ENCODE measurements around the gene FGF11. TPM values are rescaled to one million over a fixed set of nuclear protein-coding genes. Genes with fewer than 3 reads are reported as not detected.
A peak's percentile ranks its signal among the peaks of the same experiment; 100 is the strongest.

Gene FGF11
- total RNA-seq, 4 donors from 2014 or later = 1.6 to 2.4 (median 1.9) TPM; not detected in 1

- intact Hi-C loops (cut with DNase I; ENCODE audit: low total_unique reads) (no loop called here), in situ Hi-C loops (cut with MboI; ENCODE audit: low pct_ligation_motif_present in 1 of 4, low pct_unique_long_range_greater_than_20kb in 1 of 4, low sequenced_read_pairs in 3 of 4) (no loop called here)
- 88% methylated on average over 14 of the region's 14 CpGs; no CpG with 5 or more reads in 1 of the 2 donors for WGBS, 2 donors (ENCODE audit: low coverage in 1 of 2)
- DNase-seq = no peak
- Histone ChIP-seq H3K4me3 (no peak overlapping the region), H3K36me3 (no peaks in the 10 kb centered on the region), H3K4me1 (peaks cover 0 to 15% (median 8%) of the 10 kb centered on the region in 4 donors), H3K27ac (no peak overlapping the region), H3K9me3 (no peaks in the 10 kb centered on the region), H3K27me3 (no peaks in the 10 kb centered on the region)
- TF ChIP-seq EP300 (IDR thresholded peaks at IDR 0.05; ENCODE audit: low read depth) = no peak
- TF ChIP-seq POLR2A (IDR thresholded peaks at IDR 0.05) = no peak
- TF ChIP-seq POLR2AphosphoS5 (IDR thresholded peaks at IDR 0.05) = no peak
- no peak for TF ChIP-seq CTCF (IDR thresholded peaks at IDR 0.05)
These were observed 24.1 kb downstream of the FGF11 start for GRCh38 chr17:7463372-7463846.

DNA sequence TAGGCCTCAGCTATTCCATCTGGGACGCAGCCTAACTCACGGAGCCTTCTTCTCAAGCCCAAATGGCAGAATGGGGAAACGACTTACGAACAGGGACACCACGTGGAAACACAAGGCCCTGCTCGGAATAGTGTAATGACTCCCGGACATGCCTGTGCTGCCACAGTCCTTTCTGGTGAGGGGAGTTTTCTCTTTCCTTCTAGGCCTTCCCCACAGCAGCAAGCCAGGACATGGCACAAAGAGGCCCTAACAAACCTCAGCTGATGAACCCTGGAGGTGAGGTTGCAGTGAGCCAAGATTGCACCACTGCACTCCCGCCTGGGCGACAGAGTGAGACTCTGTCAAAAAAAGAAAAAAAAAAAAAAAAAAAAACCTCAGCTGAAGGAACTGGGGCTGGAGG lies 24.8 kb downstream of the FGF11 start:
- intact Hi-C loops (cut with DNase I; ENCODE audit: low total_unique reads) = no loop called here
- Histone ChIP-seq H3K27ac (no peak overlapping the region), H3K36me3 (no peaks in the 10 kb centered on the region), H3K9me3 (no peaks in the 10 kb centered on the region), H3K4me3 (no peak overlapping the region), H3K27me3 (no peaks in the 10 kb centered on the region), H3K4me1 (peaks cover 0 to 15% (median 8%) of the 10 kb centered on the region in 4 donors)
- TF ChIP-seq POLR2AphosphoS5 (IDR thresholded peaks at IDR 0.05) (no peak), EP300 (IDR thresholded peaks at IDR 0.05; ENCODE audit: low read depth) (no peak), CTCF (IDR thresholded peaks at IDR 0.05) (no peak), POLR2A (IDR thresholded peaks at IDR 0.05) (no peak)
- DNase-seq = no peak
- in situ Hi-C loops (cut with MboI; ENCODE audit: low pct_ligation_motif_present in 1 of 4, low pct_unique_long_range_greater_than_20kb in 1 of 4, low sequenced_read_pairs in 3 of 4) = no loop called here
- 98% methylated on average over 9 of the region's 9 CpGs; no CpG with 5 or more reads in 1 of the 2 donors for WGBS, 2 donors (ENCODE audit: low coverage in 1 of 2)

DNA sequence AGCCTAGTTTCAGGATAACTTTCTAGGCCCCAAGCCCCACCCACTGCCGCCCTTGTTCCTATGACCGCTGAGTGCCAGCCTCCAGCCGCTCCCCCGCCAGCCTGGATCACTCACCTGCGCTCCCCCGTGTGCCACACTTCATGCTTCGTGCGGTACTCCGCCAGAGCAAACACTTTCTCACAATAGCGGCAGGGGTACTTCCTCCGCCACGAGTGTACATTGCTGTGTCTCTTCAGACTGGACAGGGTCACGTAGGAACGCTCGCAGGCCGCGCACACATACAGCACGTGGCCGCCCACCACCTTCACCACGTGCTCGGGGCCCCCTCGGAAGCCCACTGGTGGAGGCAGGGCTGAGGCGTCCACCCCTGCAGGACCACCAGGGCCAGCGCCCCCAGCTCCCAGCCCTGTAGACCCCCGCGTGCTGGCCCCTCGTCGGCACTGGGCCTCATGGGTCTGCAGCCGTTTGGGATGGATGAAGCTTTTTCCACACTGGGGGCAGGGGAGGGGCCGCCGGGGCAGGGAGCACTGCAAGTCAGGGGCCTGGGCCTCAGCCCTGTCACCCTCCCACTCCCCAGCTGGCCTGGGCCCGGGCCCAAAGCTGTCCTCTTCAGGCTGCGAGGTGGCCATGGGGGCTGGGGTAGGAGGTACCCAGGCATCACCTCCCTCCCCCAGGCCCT lies 26.4 kb downstream of the FGF11 start:
- WGBS, 2 donors (ENCODE audit: low coverage in 1 of 2) = 89% methylated on average over 32 of the region's 33 CpGs; no CpG with 5 or more reads in 1 of the 2 donors
- H3K4me1 ChIP-seq = peaks cover 0 to 15% (median 8%) of the 10 kb centered on the region in 4 donors
- no peaks in the 10 kb centered on the region for H3K9me3 ChIP-seq
- DNase-seq = no peak
- no peaks in the 10 kb centered on the region for H3K27me3 ChIP-seq
- TF ChIP-seq EP300 (IDR thresholded peaks at IDR 0.05; ENCODE audit: low read depth) (no peak), POLR2AphosphoS5 (IDR thresholded peaks at IDR 0.05) (no peak), POLR2A (IDR thresholded peaks at IDR 0.05) (no peak), CTCF (IDR thresholded peaks at IDR 0.05) (no peak)
- peak overlapping the region in 3 of 4 donors; percentile 45 to 54 (median 53) for H3K27ac ChIP-seq
- no peak overlapping the region for H3K4me3 ChIP-seq
- intact Hi-C loops (cut with DNase I; ENCODE audit: low total_unique reads) = no loop called here
- H3K36me3 ChIP-seq = no peaks in the 10 kb centered on the region
- in situ Hi-C loops (cut with MboI; ENCODE audit: low pct_ligation_motif_present in 1 of 4, low pct_unique_long_range_greater_than_20kb in 1 of 4, low sequenced_read_pairs in 3 of 4) = no loop called here

DNA sequence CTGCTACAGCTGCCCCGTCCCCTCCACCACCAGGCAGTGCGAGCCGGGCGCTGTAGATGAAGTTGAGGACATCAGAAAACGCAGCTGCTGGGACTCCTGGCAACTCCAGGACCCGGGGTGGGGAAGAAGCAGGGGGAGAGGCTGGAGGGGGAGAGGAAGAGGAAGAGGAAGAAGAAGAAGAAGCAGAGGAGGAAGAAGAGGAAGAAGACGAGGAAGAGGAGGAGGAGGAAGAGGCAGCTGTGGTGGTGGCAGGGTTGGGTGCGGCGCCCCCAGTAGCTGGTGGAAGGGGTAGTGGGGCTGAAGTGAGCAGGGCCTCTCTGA lies 27.0 kb downstream of the FGF11 start:
- H3K27ac ChIP-seq = peak overlapping the region; percentile 44 to 54 (median 49)
- no peaks in the 10 kb centered on the region for H3K9me3 ChIP-seq
- H3K4me3 ChIP-seq = no peak overlapping the region
- TF ChIP-seq EP300 (IDR thresholded peaks at IDR 0.05; ENCODE audit: low read depth) (no peak), POLR2A (IDR thresholded peaks at IDR 0.05) (no peak), CTCF (IDR thresholded peaks at IDR 0.05) (no peak), POLR2AphosphoS5 (IDR thresholded peaks at IDR 0.05) (no peak)
- no peaks in the 10 kb centered on the region for H3K36me3 ChIP-seq
- DNase-seq = no peak
- WGBS, 2 donors (ENCODE audit: low coverage in 1 of 2) = 85 to 87% methylated on average over 4 to 9 of the region's 9 CpGs
- H3K27me3 ChIP-seq = no peaks in the 10 kb centered on the region
- intact Hi-C loops (cut with DNase I; ENCODE audit: low total_unique reads) = no loop called here
- H3K4me1 ChIP-seq = peaks cover 0 to 15% (median 8%) of the 10 kb centered on the region in 4 donors
- in situ Hi-C loops (cut with MboI; ENCODE audit: low pct_ligation_motif_present in 1 of 4, low pct_unique_long_range_greater_than_20kb in 1 of 4, low sequenced_read_pairs in 3 of 4) = no loop called here
